GM19193 (cell line): ENCODE measurements around the gene ZDHHC8.

Experiments
- POLR2A ChIP-seq: IDR thresholded peaks from 4 replicates; pipeline ENCODE4 v1.6.1; 2011; ENCODE audit not compliant: insufficient read depth, insufficient read length; ENCODE audit errors: extremely low read depth

ZDHHC8 gene

DNA sequence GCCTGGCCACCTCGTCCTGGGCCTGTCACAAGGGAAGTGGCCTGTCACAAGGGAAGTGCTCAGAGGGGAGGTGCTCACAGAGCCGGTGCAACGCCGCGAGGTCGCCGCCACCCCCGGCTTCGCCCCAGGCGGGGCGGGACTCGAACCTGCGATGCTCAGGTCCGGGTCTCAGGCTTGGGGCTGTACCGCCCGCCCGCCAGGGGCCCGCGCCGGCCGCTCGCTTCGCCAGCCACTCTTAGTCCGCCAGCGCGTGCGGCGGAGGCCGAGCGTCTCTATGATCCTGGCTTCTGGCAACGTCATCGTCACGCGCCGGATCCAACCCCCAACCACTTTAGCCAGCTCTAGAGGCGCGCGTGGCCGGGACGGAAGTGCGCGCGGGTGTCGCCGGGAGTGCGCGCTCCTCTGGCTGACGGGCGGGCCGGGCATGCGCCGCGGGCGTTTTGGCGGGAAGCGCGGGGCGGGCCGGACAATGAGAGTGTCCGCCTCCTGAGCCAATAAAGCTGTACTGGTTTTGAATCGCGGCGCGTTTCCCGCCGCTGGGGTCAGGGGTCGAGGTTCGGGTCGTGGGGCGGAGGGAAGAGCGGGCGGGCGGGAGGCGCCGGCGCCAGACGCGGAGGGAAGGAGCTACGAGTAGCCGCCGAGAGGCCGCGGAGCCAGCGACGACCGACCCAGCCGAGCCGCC, 14.5 kb upstream of the ZDHHC8 start, which contains the start of gene TRMT2A:
Gene TRMT2A, minus strand, starts transcription at position 276 of the 682 bp plus-strand sequence. CDS start 320 bp downstream, outside the sequence.
- peak; percentile 73 for TF ChIP-seq POLR2A

- no peak for TF ChIP-seq POLR2A
Measured at GRCh38 chr22:20117633-20118299, 13.8 kb upstream of the ZDHHC8 start.

DNA sequence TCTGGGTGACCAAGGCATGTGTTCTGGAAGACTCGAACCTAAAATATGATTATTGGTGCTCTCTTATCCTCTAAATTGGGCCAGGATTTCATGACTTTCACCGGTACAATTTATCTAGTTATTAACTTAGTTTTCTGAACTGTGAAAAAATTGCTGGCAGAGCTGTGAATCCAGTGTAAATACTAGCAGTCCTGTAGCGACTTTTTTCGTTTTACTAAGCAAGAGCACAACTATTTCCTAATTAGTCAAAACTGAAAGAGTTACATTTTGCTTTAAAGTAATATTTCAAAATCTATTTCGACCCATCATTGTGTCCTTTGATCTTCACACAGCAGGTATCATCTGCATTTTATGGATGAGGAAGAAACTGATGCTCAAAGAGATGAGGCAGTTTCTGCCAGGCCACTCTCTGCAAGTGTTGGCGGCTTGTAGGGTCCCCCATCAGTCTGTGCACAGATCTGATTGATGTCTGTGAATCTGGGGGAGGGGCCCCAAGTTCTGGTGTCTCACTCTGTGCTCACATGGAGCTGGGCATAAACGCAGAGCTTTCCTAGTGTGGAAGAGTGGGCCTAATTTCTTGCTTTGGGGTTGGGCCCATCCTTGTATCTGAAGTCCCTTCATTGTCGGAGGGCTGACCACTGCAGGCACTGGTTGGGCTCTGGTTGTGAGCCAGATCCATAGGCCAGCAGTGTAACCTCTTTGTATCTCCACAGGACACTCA, 13.1 kb upstream of the ZDHHC8 start:
- no peak for TF ChIP-seq POLR2A

GRCh38 chr22:20121856-20122415, 9.7 kb upstream of the ZDHHC8 start:
- TF ChIP-seq POLR2A = no peak

GRCh38 chr22:20123366-20124082, 8.1 kb upstream of the ZDHHC8 start:
- TF ChIP-seq POLR2A = no peak

DNA sequence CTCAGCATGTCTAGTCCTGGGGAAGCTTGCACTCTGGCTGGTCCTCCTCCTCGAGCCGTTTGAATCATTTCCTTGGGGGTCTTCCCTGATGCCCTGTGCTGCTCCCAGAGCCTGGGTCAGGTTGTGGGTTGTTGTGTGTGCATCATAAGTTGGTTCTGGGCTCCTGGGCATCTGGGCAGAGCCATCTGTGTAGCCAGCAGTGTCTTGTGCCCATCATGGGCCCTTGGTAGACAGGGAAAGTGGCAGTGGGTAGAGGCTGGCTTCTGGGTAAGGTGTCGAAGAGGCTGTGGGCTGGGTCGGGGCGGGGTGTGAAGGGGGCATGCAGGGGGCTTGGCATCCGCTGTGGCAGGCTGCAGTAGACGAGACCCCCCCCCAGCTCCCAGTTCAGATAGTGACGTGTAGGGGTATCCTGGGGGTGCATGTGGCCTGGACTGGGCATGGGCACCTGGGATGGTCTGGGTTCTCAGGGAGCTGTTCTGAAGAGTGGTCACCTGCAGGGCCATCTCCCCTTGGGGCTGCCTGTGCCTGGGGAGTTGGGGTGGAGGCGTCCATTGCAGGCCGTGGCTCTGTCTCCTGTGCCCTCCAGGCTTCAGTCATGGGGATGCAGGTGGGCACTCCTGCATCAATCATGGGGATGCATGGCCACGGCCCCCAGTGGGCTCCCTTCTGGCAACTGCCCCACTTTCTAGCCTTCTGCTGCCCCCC, 7.4 kb upstream of the ZDHHC8 start:
- TF ChIP-seq POLR2A = peak; percentile 18

GRCh38 chr22:20125201-20126174, 6.1 kb upstream of the ZDHHC8 start:
- TF ChIP-seq POLR2A = no peak

- no peak for TF ChIP-seq POLR2A
Measured at GRCh38 chr22:20126284-20127029, 5.1 kb upstream of the ZDHHC8 start.

DNA sequence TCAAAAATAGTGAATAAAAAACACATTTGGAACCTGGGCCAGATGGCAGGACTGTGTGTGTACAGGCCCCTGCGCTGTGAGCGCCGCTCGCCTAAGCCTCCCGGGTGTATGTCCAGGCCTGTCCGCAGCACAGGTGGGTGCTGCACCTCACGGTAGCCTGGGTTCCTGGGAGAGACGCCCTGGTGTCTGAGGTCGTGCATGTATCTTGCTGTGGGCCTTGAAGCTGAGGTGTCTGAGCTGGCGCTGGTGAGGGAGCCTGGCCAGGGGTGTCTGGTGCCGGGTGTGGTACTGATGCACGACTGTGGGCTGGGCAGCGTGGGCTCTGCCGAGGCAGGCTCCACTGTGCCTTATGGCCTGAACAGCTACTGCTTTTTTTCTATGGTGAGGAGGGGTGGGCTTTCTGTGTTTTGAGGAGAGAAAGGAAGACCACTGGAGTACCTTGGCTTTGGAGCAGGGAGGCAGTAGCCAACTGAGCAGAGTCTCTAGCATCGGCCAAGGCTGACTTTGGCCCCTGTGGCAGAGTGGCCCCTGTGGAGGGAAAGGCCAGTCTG, 4.2 kb upstream of the ZDHHC8 start:
- peak; percentile 16 for TF ChIP-seq POLR2A

DNA sequence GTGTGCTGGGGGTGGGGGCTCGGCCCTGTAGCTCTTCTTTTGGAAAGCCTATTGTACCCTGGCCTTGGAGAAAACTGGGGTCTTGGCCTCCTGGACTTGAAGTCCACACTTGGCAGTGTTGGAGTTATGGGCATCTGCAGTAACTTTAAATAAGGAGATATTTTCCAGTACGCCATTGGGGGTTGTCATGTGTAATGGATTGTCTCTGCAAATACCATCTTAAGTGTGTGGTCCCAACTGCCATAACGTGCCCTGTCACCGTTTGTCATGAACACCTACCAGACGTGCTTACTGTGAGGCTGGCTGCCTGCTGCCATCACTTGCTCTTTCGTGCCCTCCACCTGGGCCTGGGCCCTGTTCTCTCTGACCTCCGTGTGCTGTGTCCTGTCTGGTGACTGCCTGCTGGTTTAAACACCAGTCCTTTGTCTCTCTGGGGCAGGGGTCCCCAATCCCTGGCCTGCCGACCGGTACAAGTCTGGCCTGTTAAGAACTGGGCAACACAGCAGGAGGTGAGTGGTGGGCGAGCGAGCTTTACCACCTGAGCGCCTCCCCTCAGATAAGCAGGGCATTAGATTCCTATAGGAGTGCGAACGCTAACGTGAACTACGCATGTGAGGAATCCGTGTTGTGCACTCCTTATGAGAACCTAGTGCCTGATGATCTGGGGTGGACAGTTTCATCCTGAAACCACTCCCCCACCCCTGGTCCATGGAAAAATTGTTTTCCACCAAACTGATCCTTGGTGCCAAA, 3.6 kb upstream of the ZDHHC8 start:
- TF ChIP-seq POLR2A = no peak

GRCh38 chr22:20128619-20128901, 3.0 kb upstream of the ZDHHC8 start:
- TF ChIP-seq POLR2A = no peak
